Breast epithelium (tissue), 4 donors: Measurements from ENCODE around the gene APOL3. TPM values are rescaled to one million over a fixed set of nuclear protein-coding genes. Genes with fewer than 3 reads are reported as not detected.
A peak's percentile ranks its signal among the peaks of the same experiment; 100 is the strongest.

Source experiments
- DNase-seq, 2 donors: peaks; one replicate each; pipeline ENCODE4 v3.0.0-alpha.2; 2019; ENCODE audit warnings: low spot score in 2 of 2
- H3K27ac ChIP-seq, 2 donors: fragments of 200-600 bp; sonication (generic) in 1 of 2; one replicate each; pipeline ENCODE4 v1.5.1; 2016 to 2019; ENCODE audit warnings: mild to moderate bottlenecking in 1 of 2
- H3K27me3 ChIP-seq, 2 donors: fragments of 200-600 bp; sonication (generic) in 1 of 2; one replicate each; pipeline versions ENCODE4 v1.5.1 to v1.6.0; 2017 to 2019; ENCODE audit warnings: control low read depth in 1 of 2, mild to moderate bottlenecking in 1 of 2
- H3K36me3 ChIP-seq: fragments of 200-600 bp; one replicate; pipeline ENCODE4 v1.5.1; 2019
- H3K4me1 ChIP-seq, 2 donors: fragments of 200-600 bp; sonication (generic); one replicate each; pipeline ENCODE4 v1.5.1; 2016 to 2019; ENCODE audit warnings: control low read depth in 1 of 2
- H3K4me3 ChIP-seq, 3 donors: fragments of 200-600 bp; sonication (generic); 1 replicate in 2 of 3; 2 replicates in 1 of 3; pipeline ENCODE4 v1.5.1; 2016 to 2019; ENCODE audit warnings: mild to moderate bottlenecking in 3 of 3, moderate library complexity in 2 of 3
- H3K9me3 ChIP-seq, 2 donors: fragments of 200-600 bp; sonication (generic) in 1 of 2; one replicate each; pipeline ENCODE4 v1.5.1; 2016 to 2019; ENCODE audit warnings: control low read depth in 1 of 2
- POLR2A ChIP-seq: fragments of 450-650 bp; IDR thresholded peaks from one replicate; pipeline ENCODE4 v1.6.1; 2016; ENCODE audit warnings: antibody characterized with exemption, mild to moderate bottlenecking, moderate library complexity
- POLR2AphosphoS5 ChIP-seq, 3 donors: sonication (generic); formaldehyde crosslinking; IDR thresholded peaks; one replicate each; pipeline ENCODE4 v1.6.1; 2017; ENCODE audit warnings: antibody characterized with exemption in 3 of 3
- intact Hi-C: fragments of 100-400 bp; cut with DNase I; formaldehyde crosslinking; loops from one replicate; pipeline ENCODE4 v1.15.1; 2023; ENCODE audit warnings: low total_unique reads
- total RNA-seq, 3 donors: library from RNA; depleted of rRNA; stranded (reverse); fragments of >200 nt; gene quantifications; one replicate each; pipeline ENCODE4 v1.1.0, GENCODE V29; 2016
- TF ChIP-seq, protein P1 (sequence below), 3 donors: fragments of 450-650 bp; IDR thresholded peaks; one replicate each; pipeline ENCODE4 v1.5.1; 2016 to 2017; ENCODE audit warnings: antibody characterized with exemption in 3 of 3, mild to moderate bottlenecking in 3 of 3, moderate library complexity in 3 of 3

The APOL3 gene
- total RNA-seq, 3 donors from 2014 or later, result 46.5 to 130 (median 101) TPM

DNA sequence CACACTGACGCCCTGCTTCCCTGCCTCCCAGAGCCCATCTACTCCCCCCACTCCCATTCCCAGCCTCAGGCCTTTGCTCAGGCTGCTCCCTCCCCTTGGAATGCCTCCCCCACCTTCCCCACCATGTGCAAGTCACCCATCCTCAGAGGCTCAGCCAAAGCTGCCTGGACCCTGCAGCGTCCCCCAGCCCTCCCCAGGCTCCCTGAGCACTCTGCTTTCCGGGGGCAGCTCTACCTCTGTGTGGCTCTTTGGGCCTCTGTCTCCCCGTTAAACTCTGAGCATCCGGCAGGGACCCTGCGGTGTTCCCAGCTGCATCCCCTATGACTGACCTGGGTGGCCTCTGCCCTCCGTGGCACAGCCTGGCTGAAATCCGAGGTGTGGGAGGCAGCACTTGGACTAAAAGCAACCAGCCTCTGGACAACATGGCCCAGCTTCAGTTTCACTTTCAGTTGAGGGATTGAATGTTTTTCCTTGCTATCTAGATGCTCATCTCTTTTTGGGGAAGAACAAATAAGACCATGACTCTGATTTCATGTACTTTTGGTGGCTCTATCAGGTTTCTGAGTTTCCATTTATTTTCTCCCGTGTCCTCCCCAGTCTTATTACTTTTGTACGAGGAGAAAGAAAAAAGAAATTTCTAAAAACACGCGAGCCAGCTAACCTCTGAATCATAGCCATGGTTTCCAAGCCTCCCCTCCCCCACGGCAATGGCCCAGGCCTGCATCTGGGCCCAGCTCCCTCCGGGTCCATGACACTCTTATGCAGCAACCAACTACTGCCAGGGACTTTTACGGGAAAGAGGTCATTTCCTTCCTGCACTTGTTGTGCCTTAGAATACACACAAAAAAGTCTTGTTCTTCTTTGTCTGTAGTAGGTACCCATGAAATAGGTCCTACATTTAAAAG is 3.8 kb downstream of the APOL3 start:
- H3K9me3 ChIP-seq, result no peaks in the 10 kb centered on the region
- H3K4me3 ChIP-seq, result peak overlapping the region; percentile 44 to 69 (median 47)
- H3K27ac ChIP-seq, result peak overlapping the region; percentile 94 to 99
- H3K36me3 ChIP-seq, result no peaks in the 10 kb centered on the region
- peak; percentile 73 to 82 for DNase-seq
- intact Hi-C loops, result no loop called here
- H3K27me3 ChIP-seq, result no peaks in the 10 kb centered on the region
- peaks cover 24 to 38% of the 10 kb centered on the region in 2 donors for H3K4me1 ChIP-seq
- TF ChIP-seq POLR2AphosphoS5 (IDR thresholded peaks at IDR 0.05) (peak; percentile 74 to 98 (median 96)), POLR2A (no peak)
- TF ChIP-seq, protein P1, sequence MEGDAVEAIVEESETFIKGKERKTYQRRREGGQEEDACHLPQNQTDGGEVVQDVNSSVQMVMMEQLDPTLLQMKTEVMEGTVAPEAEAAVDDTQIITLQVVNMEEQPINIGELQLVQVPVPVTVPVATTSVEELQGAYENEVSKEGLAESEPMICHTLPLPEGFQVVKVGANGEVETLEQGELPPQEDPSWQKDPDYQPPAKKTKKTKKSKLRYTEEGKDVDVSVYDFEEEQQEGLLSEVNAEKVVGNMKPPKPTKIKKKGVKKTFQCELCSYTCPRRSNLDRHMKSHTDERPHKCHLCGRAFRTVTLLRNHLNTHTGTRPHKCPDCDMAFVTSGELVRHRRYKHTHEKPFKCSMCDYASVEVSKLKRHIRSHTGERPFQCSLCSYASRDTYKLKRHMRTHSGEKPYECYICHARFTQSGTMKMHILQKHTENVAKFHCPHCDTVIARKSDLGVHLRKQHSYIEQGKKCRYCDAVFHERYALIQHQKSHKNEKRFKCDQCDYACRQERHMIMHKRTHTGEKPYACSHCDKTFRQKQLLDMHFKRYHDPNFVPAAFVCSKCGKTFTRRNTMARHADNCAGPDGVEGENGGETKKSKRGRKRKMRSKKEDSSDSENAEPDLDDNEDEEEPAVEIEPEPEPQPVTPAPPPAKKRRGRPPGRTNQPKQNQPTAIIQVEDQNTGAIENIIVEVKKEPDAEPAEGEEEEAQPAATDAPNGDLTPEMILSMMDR (IDR thresholded peaks at IDR 0.05), result no peak

GRCh38 chr22:36156119-36156514 is 4.4 kb downstream of the APOL3 start:
- Histone ChIP-seq H3K36me3 (no peaks in the 10 kb centered on the region), H3K9me3 (no peaks in the 10 kb centered on the region), H3K4me1 (peaks cover 24 to 38% of the 10 kb centered on the region in 2 donors), H3K4me3 (peak overlapping the region; percentile 44 to 69 (median 47)), H3K27me3 (no peaks in the 10 kb centered on the region), H3K27ac (peak overlapping the region; percentile 94 to 99)
- intact Hi-C loops, result no loop called here
- TF ChIP-seq POLR2A, result no peak
- no peak for TF ChIP-seq POLR2AphosphoS5 (IDR thresholded peaks at IDR 0.05)
- TF ChIP-seq, protein P1 (IDR thresholded peaks at IDR 0.05), result no peak
- DNase-seq, result no peak

GRCh38 chr22:36155702-36156101 is 4.9 kb downstream of the APOL3 start:
- Histone ChIP-seq H3K27me3 (no peaks in the 10 kb centered on the region), H3K4me1 (peaks cover 24 to 40% of the 10 kb centered on the region in 2 donors), H3K27ac (peak overlapping the region; percentile 94 to 99), H3K9me3 (no peaks in the 10 kb centered on the region), H3K4me3 (peak overlapping the region; percentile 44 to 69 (median 47)), H3K36me3 (no peaks in the 10 kb centered on the region)
- DNase-seq, result peak in 1 of 2 donors; percentile 57
- TF ChIP-seq, protein P1 (IDR thresholded peaks at IDR 0.05), result peak in 1 of 3 donors; percentile 13
- no peak for TF ChIP-seq POLR2A
- peak; percentile 50 to 93 (median 86) for TF ChIP-seq POLR2AphosphoS5 (IDR thresholded peaks at IDR 0.05)
- intact Hi-C loops, result no loop called here

GRCh38 chr22:36154423-36154945 is 6.1 kb downstream of the APOL3 start:
- Histone ChIP-seq H3K4me3 (peak overlapping the region in 1 of 3 donors; percentile 69), H3K4me1 (peaks cover 19 to 46% of the 10 kb centered on the region in 2 donors), H3K27me3 (no peaks in the 10 kb centered on the region), H3K27ac (peak overlapping the region; percentile 94 to 99), H3K36me3 (no peaks in the 10 kb centered on the region), H3K9me3 (no peaks in the 10 kb centered on the region)
- DNase-seq, result no peak
- TF ChIP-seq, protein P1 (IDR thresholded peaks at IDR 0.05), result no peak
- no peak for TF ChIP-seq POLR2AphosphoS5 (IDR thresholded peaks at IDR 0.05)
- no peak for TF ChIP-seq POLR2A
- intact Hi-C loops, result no loop called here
